ENCODE results near the gene SRP14. TPM values are rescaled to one million over a fixed set of nuclear protein-coding genes. Genes with fewer than 3 reads are reported as not detected.

The SRP14 gene
- total RNA-seq, 1 experiment from 2014 or later = 168 TPM

DNA sequence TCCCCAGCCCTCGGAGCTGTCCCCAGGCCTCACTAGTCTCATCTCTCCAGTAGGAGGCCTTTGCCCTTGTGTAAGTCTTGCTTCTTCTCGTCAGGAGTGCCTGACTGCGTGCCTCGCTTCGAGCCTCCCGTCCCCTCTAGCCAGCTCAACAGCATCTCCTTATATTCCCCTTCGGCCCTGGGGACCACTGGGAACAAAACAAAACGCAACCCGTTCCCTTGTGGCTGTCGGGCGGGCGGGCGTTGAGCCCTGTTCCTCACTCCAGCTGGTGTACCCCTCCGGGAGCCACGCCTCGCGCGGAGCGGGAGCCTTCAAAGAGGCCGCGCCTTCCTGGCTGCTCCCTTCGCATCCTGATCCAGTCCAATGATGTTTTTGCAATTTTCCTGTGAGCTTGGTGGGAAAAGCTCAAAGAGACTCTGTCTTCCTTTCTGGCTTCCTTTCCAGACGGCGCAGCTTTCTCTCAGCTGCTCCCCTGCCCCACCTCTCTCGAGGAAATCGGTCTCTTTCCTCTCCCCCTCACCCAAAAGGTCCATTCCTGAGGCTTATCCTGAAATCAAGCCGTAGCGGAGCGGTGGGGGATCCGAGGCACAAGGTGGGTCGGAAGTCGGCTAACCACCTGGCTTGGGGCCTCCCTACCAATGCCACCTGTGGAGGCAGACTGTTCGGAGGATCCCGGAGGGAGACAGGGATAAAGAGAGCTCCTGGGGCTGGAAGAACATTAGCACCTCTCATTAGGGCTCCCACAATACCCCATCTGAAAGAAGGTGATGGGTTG lies 33.4 kb upstream of the SRP14 start:
- no peak overlapping the region for H3K9ac ChIP-seq (ENCODE audit: low read length)
- H3K4me2 ChIP-seq (ENCODE audit: low read length) = no peak overlapping the region
- no peaks in the 10 kb centered on the region for H3K79me2 ChIP-seq (ENCODE audit: insufficient read depth, low read length)
- intact Hi-C loops (cut with micrococcal nuclease) = no loop called here
- TF ChIP-seq CBX3 (IDR thresholded peaks at IDR 0.05; ENCODE audit: low read depth) = no peak
- no peak for TF ChIP-seq CEBPB (IDR thresholded peaks at IDR 0.05; ENCODE audit: low read depth)
- TF ChIP-seq, protein P1, sequence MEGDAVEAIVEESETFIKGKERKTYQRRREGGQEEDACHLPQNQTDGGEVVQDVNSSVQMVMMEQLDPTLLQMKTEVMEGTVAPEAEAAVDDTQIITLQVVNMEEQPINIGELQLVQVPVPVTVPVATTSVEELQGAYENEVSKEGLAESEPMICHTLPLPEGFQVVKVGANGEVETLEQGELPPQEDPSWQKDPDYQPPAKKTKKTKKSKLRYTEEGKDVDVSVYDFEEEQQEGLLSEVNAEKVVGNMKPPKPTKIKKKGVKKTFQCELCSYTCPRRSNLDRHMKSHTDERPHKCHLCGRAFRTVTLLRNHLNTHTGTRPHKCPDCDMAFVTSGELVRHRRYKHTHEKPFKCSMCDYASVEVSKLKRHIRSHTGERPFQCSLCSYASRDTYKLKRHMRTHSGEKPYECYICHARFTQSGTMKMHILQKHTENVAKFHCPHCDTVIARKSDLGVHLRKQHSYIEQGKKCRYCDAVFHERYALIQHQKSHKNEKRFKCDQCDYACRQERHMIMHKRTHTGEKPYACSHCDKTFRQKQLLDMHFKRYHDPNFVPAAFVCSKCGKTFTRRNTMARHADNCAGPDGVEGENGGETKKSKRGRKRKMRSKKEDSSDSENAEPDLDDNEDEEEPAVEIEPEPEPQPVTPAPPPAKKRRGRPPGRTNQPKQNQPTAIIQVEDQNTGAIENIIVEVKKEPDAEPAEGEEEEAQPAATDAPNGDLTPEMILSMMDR (IDR thresholded peaks at IDR 0.05 in 2 of 3, conservative IDR thresholded peaks at IDR 0.05 in 1 of 3; ENCODE audit: borderline replicate concordance in 1 of 3, insufficient read depth in 1 of 3, low read depth in 2 of 3, low read length in 2 of 3) = 0 out of 6 replicates have a peak, but pooled peaks of 1 of the 3 experiments have one; percentile 2
- TF ChIP-seq, protein P2, sequence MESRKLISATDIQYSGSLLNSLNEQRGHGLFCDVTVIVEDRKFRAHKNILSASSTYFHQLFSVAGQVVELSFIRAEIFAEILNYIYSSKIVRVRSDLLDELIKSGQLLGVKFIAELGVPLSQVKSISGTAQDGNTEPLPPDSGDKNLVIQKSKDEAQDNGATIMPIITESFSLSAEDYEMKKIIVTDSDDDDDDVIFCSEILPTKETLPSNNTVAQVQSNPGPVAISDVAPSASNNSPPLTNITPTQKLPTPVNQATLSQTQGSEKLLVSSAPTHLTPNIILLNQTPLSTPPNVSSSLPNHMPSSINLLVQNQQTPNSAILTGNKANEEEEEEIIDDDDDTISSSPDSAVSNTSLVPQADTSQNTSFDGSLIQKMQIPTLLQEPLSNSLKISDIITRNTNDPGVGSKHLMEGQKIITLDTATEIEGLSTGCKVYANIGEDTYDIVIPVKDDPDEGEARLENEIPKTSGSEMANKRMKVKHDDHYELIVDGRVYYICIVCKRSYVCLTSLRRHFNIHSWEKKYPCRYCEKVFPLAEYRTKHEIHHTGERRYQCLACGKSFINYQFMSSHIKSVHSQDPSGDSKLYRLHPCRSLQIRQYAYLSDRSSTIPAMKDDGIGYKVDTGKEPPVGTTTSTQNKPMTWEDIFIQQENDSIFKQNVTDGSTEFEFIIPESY (IDR thresholded peaks at IDR 0.05; ENCODE audit: extremely low read depth, insufficient replicate concordance, low read length) = no peak
- TF ChIP-seq FOSL1 (IDR thresholded peaks at IDR 0.05; ENCODE audit: low read depth) = no peak
- TF ChIP-seq ZFX (IDR thresholded peaks at IDR 0.05) = no peak
- TF ChIP-seq JUND (IDR thresholded peaks at IDR 0.05) = no peak
- no peak for TF ChIP-seq SRF (IDR thresholded peaks at IDR 0.05; ENCODE audit: low read depth)
- no TSS peak for BruUV-seq (replicated peaks)
- H2AFZ ChIP-seq (ENCODE audit: low read depth, low read length, poor library complexity, severe bottlenecking) = no peak overlapping the region
- ChIA-PET RAD21 (ENCODE audit: low non-redundant PET in 1 of 2, low total read pairs in 2 of 2, uncharacterized antibody in 2 of 2, unreplicated experiment in 2 of 2) (no interaction called here), CTCF (interaction anchor here (1.7 kb wide), 1 partner anchor 32 kb away, joined by 4 read pairs; no protein-coding TSS in a partner anchor), POLR2A (no interaction called here)
- no peaks in the 10 kb centered on the region for H3K9me3 ChIP-seq (ENCODE audit: control insufficient read depth in 1 of 2, insufficient read depth in 1 of 2, low read depth in 1 of 2, low read length in 2 of 2)
- no peaks in the 10 kb centered on the region for H3K36me3 ChIP-seq (ENCODE audit: control insufficient read depth in 1 of 2, insufficient read depth in 2 of 2, low read length in 2 of 2)
- no peaks in the 10 kb centered on the region for H3K27me3 ChIP-seq (ENCODE audit: insufficient read depth, low read length)
- no peaks in the 10 kb centered on the region for H4K20me1 ChIP-seq (ENCODE audit: insufficient read depth)
- H3K27ac ChIP-seq (ENCODE audit: low read depth, low read length) = no peak overlapping the region
- no peaks in the 10 kb centered on the region for H3K9me2 ChIP-seq (ENCODE audit: insufficient read depth)
- DNase-seq (ENCODE audit: low read depth, low spot score) (no peak), ATAC-seq (no peak)
- no peak overlapping the region for H3K4me3 ChIP-seq (replicated peaks in 1 of 2; ENCODE audit: low read depth in 1 of 2, low read length in 2 of 2)
- peaks cover 18 to 24% of the 10 kb centered on the region in 2 experiments for H3K4me1 ChIP-seq (ENCODE audit: control insufficient read depth in 1 of 2, insufficient read depth in 2 of 2, low read length in 2 of 2)
